SK-N-MC (cell line): ENCODE data around the gene TUBB4A.

ENCODE experiments used
- DNase-seq: peaks from one replicate; pipeline ENCODE4 v3.0.0-alpha.2; 2011; ENCODE audit warnings: low read depth, low spot score
- H3K27ac ChIP-seq: fragments of 200-600 bp; sonication (generic); 2 replicates; pipeline ENCODE4 v1.5.1; 2016; ENCODE audit warnings: mixed run types
- H3K36me3 ChIP-seq: fragments of 200-600 bp; sonication (generic); 2 replicates; pipeline ENCODE4 v1.6.1; 2017; ENCODE audit warnings: antibody characterized with exemption, low read length, mixed read lengths; ENCODE audit not compliant: insufficient read depth
- H3K4me3 ChIP-seq: fragments of 200-600 bp; sonication (generic); 2 replicates; pipeline ENCODE4 v1.5.1; 2016
- H3K9ac ChIP-seq: fragments of 200-600 bp; sonication (generic); 2 replicates; pipeline ENCODE4 v1.8.0; 2017; ENCODE audit warnings: mixed run types, mixed read lengths; ENCODE audit not compliant: insufficient read length
- H3K9me3 ChIP-seq: fragments of 200-600 bp; sonication (generic); 2 replicates; pipeline ENCODE4 v1.6.1; 2017; ENCODE audit warnings: low read depth, mild to moderate bottlenecking, antibody characterized with exemption, low read length, moderate library complexity, mixed read lengths
- EZH2 ChIP-seq: fragments of 200-600 bp; sonication (generic); IDR thresholded peaks from one replicate; pipeline ENCODE4 v1.6.1; 2017; ENCODE audit warnings: antibody characterized with exemption
- FOXP2 ChIP-seq: optimal IDR thresholded peaks from 2 replicates; pipeline ENCODE3; 2011; ENCODE audit warnings: mild to moderate bottlenecking, moderate library complexity; ENCODE audit not compliant: insufficient read depth; ENCODE audit errors: extremely low read length, control extremely low read depth
- POLR2AphosphoS5 ChIP-seq: IDR thresholded peaks from 2 replicates; pipeline ENCODE4 v1.6.1; 2012; ENCODE audit warnings: mild to moderate bottlenecking, low read depth, low read length, borderline replicate concordance

TUBB4A gene

GRCh38 chr19:6534451-6535093 lies 32.5 kb upstream of the TUBB4A start:
- Histone ChIP-seq H3K9ac (no peak overlapping the region), H3K36me3 (peaks cover 16% of the 10 kb centered on the region), H3K4me3 (no peak overlapping the region), H3K9me3 (no peaks in the 10 kb centered on the region), H3K27ac (no peak overlapping the region)
- no peak for DNase-seq
- TF ChIP-seq POLR2AphosphoS5 (no peak), FOXP2 (no peak), EZH2 (no peak)

- Histone ChIP-seq H3K9ac (no peak overlapping the region), H3K4me3 (no peak overlapping the region), H3K9me3 (no peaks in the 10 kb centered on the region), H3K36me3 (peaks cover 16% of the 10 kb centered on the region), H3K27ac (no peak overlapping the region)
- no peak for TF ChIP-seq POLR2AphosphoS5
- TF ChIP-seq EZH2, result no peak
- no peak for TF ChIP-seq FOXP2
- DNase-seq, result no peak
Observed at GRCh38 chr19:6533746-6534418, 31.8 kb upstream of the TUBB4A start.

- Histone ChIP-seq H3K27ac (no peak overlapping the region), H3K9ac (no peak overlapping the region), H3K9me3 (no peaks in the 10 kb centered on the region), H3K36me3 (peaks cover 16% of the 10 kb centered on the region), H3K4me3 (peak overlapping the region; percentile 92)
- no peak for DNase-seq
- TF ChIP-seq EZH2 (no peak), FOXP2 (no peak), POLR2AphosphoS5 (no peak)
Observed at GRCh38 chr19:6533000-6533328, 30.9 kb upstream of the TUBB4A start.

- no peak for DNase-seq
- TF ChIP-seq POLR2AphosphoS5 (no peak), FOXP2 (no peak), EZH2 (no peak)
- Histone ChIP-seq H3K9ac (peak overlapping the region; percentile 86), H3K9me3 (no peaks in the 10 kb centered on the region), H3K27ac (no peak overlapping the region), H3K4me3 (peak overlapping the region; percentile 92), H3K36me3 (peaks cover 16% of the 10 kb centered on the region)
Observed at GRCh38 chr19:6532244-6532999, 30.3 kb upstream of the TUBB4A start.

- Histone ChIP-seq H3K9ac (peak overlapping the region; percentile 86), H3K9me3 (no peaks in the 10 kb centered on the region), H3K4me3 (peak overlapping the region; percentile 92), H3K27ac (no peak overlapping the region), H3K36me3 (peaks cover 16% of the 10 kb centered on the region)
- TF ChIP-seq EZH2 (no peak), POLR2AphosphoS5 (no peak), FOXP2 (no peak)
- no peak for DNase-seq
Observed at GRCh38 chr19:6531956-6532243, 29.8 kb upstream of the TUBB4A start.

- Histone ChIP-seq H3K9ac (peak overlapping the region; percentile 86), H3K9me3 (no peaks in the 10 kb centered on the region), H3K27ac (no peak overlapping the region), H3K36me3 (peaks cover 16% of the 10 kb centered on the region), H3K4me3 (peak overlapping the region; percentile 92)
- TF ChIP-seq EZH2, result no peak
- TF ChIP-seq FOXP2, result no peak
- TF ChIP-seq POLR2AphosphoS5, result no peak
- no peak for DNase-seq
Observed at GRCh38 chr19:6531163-6531955, 29.2 kb upstream of the TUBB4A start.

- H3K4me3 ChIP-seq, result peak within 1 kb of the TSS; percentile 92
- H3K36me3 ChIP-seq, result peaks cover 10% of the 10 kb centered on the region
- peak within 1 kb of the TSS; percentile 87 for H3K27ac ChIP-seq
- peak; percentile 72 for DNase-seq
- H3K9ac ChIP-seq, result peak within 1 kb of the TSS; percentile 93
- no peak for TF ChIP-seq EZH2
- TF ChIP-seq FOXP2, result no peak
- TF ChIP-seq POLR2AphosphoS5, result peak; percentile 98
- H3K9me3 ChIP-seq, result no peaks in the 10 kb centered on the region
Observed at GRCh38 chr19:6530386-6531162, 28.5 kb upstream of the TUBB4A start, which contains the start of gene TNFSF9. Gene TNFSF9, plus strand, starts transcription at chr19:6531026. Its CDS starts 11 bp downstream, at chr19:6531037.

GRCh38 chr19:6529937-6530385 lies 27.9 kb upstream of the TUBB4A start:
- no peak for DNase-seq
- H3K9ac ChIP-seq, result peak overlapping the region; percentile 93
- no peaks in the 10 kb centered on the region for H3K9me3 ChIP-seq
- TF ChIP-seq FOXP2 (no peak), POLR2AphosphoS5 (no peak), EZH2 (no peak)
- peak overlapping the region; percentile 87; the same call in 1 of the 2 replicates for H3K27ac ChIP-seq
- peak overlapping the region; percentile 92 for H3K4me3 ChIP-seq
- H3K36me3 ChIP-seq, result peaks cover 6% of the 10 kb centered on the region; the same call in 1 of the 2 replicates
